ENCODE measurements around the gene C1orf141. TPM values are rescaled to one million over a fixed set of nuclear protein-coding genes. Genes with fewer than 3 reads are reported as not detected.

C1orf141 gene
- total RNA-seq, 1 experiment from 2014 or later = not detected

DNA sequence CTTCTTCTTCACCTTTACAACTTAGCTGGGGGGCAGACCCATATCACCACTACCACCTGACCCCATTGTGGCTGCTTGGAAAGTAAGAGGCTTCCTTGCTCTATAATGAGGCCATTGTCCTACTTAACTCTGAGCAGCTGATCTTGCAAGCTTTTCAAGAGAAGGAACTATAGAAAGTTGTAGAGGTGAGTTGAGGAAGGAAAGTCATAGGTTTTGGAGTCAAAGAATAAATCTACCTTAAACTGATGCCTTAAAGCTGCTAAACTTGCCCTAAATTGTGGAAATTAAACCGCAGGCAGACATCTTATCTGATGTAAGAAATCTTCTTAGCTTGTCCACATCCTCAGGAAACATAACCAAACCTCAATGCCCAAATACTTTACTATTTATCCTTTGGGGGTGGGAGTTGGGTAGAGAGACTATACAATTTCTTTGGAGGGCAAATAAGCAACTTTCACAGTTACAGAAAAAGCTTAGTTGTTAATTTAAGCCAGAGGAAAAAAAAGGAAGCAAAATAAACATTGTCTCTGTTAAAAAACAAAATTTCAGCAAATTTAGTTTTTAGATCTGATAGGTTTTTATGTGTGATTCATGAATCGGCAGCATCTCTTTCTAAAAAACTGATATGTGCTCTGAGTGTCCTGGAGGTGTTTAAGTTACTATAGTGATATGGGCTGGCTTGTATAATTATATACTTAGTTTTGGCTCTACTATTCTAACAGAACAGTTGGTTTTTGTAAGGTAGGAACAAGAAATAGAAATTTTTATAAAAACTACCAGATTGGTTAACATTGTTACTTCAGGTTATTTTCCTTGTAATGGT is 36.2 kb upstream of the C1orf141 start (continued):
- TF ChIP-seq GRHL2 (CRISPR knock-in tag; IDR thresholded peaks at IDR 0.05; ENCODE audit: insufficient replicate concordance, severe bottlenecking) = no peak
- TF ChIP-seq, protein P1, sequence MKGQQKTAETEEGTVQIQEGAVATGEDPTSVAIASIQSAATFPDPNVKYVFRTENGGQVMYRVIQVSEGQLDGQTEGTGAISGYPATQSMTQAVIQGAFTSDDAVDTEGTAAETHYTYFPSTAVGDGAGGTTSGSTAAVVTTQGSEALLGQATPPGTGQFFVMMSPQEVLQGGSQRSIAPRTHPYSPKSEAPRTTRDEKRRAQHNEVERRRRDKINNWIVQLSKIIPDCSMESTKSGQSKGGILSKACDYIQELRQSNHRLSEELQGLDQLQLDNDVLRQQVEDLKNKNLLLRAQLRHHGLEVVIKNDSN (CRISPR knock-in tag; IDR thresholded peaks at IDR 0.05) = no peak
- TF ChIP-seq ZNF396 (CRISPR knock-in tag; IDR thresholded peaks at IDR 0.05; ENCODE audit: borderline replicate concordance) = no peak
- TF ChIP-seq ZNF263 (CRISPR knock-in tag; IDR thresholded peaks at IDR 0.05; ENCODE audit: low read depth) = no peak
- TF ChIP-seq, protein P2, sequence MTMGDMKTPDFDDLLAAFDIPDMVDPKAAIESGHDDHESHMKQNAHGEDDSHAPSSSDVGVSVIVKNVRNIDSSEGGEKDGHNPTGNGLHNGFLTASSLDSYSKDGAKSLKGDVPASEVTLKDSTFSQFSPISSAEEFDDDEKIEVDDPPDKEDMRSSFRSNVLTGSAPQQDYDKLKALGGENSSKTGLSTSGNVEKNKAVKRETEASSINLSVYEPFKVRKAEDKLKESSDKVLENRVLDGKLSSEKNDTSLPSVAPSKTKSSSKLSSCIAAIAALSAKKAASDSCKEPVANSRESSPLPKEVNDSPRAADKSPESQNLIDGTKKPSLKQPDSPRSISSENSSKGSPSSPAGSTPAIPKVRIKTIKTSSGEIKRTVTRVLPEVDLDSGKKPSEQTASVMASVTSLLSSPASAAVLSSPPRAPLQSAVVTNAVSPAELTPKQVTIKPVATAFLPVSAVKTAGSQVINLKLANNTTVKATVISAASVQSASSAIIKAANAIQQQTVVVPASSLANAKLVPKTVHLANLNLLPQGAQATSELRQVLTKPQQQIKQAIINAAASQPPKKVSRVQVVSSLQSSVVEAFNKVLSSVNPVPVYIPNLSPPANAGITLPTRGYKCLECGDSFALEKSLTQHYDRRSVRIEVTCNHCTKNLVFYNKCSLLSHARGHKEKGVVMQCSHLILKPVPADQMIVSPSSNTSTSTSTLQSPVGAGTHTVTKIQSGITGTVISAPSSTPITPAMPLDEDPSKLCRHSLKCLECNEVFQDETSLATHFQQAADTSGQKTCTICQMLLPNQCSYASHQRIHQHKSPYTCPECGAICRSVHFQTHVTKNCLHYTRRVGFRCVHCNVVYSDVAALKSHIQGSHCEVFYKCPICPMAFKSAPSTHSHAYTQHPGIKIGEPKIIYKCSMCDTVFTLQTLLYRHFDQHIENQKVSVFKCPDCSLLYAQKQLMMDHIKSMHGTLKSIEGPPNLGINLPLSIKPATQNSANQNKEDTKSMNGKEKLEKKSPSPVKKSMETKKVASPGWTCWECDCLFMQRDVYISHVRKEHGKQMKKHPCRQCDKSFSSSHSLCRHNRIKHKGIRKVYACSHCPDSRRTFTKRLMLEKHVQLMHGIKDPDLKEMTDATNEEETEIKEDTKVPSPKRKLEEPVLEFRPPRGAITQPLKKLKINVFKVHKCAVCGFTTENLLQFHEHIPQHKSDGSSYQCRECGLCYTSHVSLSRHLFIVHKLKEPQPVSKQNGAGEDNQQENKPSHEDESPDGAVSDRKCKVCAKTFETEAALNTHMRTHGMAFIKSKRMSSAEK (CRISPR knock-in tag; IDR thresholded peaks at IDR 0.05; ENCODE audit: borderline replicate concordance) = no peak

DNA sequence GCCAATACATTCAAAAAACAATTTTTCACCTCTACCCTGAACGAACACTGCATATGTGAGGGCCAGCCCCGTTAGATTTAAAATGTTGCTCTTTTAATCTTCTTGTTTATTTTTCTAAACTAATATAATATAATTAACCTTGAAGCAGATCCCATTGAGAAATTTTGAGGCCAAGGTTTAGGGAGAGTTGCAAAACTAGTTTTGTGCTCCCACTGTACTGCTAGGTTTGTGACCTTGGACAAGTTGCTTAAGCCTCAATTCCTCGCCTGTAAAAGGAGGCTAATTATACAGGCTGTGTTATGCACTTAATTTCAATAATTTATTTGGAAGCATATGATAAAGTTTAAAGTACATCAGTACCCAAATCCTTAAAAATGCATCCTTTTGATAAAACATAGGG is 35.2 kb upstream of the C1orf141 start:
- DNase-seq (ENCODE audit: low spot score) = no peak
- ChIA-PET POLR2A (no interaction called here), CTCF (no interaction called here)
- no peaks in the 10 kb centered on the region for H3K27me3 Mint-ChIP-seq (ENCODE audit: low read depth)
- no peaks in the 10 kb centered on the region for H3K36me3 Mint-ChIP-seq
- H3K9me3 Mint-ChIP-seq = peaks cover 5% of the 10 kb centered on the region
- TF ChIP-seq, protein P3, sequence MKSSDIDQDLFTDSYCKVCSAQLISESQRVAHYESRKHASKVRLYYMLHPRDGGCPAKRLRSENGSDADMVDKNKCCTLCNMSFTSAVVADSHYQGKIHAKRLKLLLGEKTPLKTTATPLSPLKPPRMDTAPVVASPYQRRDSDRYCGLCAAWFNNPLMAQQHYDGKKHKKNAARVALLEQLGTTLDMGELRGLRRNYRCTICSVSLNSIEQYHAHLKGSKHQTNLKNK (CRISPR knock-in tag; IDR thresholded peaks at IDR 0.05) = no peak
- TF ChIP-seq, protein P4, sequence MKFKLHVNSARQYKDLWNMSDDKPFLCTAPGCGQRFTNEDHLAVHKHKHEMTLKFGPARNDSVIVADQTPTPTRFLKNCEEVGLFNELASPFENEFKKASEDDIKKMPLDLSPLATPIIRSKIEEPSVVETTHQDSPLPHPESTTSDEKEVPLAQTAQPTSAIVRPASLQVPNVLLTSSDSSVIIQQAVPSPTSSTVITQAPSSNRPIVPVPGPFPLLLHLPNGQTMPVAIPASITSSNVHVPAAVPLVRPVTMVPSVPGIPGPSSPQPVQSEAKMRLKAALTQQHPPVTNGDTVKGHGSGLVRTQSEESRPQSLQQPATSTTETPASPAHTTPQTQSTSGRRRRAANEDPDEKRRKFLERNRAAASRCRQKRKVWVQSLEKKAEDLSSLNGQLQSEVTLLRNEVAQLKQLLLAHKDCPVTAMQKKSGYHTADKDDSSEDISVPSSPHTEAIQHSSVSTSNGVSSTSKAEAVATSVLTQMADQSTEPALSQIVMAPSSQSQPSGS (CRISPR knock-in tag; IDR thresholded peaks at IDR 0.05; ENCODE audit: borderline replicate concordance, low read depth) = no peak
- TF ChIP-seq, protein P5, sequence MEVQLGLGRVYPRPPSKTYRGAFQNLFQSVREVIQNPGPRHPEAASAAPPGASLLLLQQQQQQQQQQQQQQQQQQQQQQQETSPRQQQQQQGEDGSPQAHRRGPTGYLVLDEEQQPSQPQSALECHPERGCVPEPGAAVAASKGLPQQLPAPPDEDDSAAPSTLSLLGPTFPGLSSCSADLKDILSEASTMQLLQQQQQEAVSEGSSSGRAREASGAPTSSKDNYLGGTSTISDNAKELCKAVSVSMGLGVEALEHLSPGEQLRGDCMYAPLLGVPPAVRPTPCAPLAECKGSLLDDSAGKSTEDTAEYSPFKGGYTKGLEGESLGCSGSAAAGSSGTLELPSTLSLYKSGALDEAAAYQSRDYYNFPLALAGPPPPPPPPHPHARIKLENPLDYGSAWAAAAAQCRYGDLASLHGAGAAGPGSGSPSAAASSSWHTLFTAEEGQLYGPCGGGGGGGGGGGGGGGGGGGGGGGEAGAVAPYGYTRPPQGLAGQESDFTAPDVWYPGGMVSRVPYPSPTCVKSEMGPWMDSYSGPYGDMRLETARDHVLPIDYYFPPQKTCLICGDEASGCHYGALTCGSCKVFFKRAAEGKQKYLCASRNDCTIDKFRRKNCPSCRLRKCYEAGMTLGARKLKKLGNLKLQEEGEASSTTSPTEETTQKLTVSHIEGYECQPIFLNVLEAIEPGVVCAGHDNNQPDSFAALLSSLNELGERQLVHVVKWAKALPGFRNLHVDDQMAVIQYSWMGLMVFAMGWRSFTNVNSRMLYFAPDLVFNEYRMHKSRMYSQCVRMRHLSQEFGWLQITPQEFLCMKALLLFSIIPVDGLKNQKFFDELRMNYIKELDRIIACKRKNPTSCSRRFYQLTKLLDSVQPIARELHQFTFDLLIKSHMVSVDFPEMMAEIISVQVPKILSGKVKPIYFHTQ (CRISPR knock-in tag; IDR thresholded peaks at IDR 0.05) = no peak
- no peak for TF ChIP-seq PRRX2 (CRISPR knock-in tag; IDR thresholded peaks at IDR 0.05)
- TF ChIP-seq ETV6 (CRISPR knock-in tag; IDR thresholded peaks at IDR 0.05) = no peak
- no peak for TF ChIP-seq ZNF423 (CRISPR knock-in tag; IDR thresholded peaks at IDR 0.05)
- TF ChIP-seq, protein P6, sequence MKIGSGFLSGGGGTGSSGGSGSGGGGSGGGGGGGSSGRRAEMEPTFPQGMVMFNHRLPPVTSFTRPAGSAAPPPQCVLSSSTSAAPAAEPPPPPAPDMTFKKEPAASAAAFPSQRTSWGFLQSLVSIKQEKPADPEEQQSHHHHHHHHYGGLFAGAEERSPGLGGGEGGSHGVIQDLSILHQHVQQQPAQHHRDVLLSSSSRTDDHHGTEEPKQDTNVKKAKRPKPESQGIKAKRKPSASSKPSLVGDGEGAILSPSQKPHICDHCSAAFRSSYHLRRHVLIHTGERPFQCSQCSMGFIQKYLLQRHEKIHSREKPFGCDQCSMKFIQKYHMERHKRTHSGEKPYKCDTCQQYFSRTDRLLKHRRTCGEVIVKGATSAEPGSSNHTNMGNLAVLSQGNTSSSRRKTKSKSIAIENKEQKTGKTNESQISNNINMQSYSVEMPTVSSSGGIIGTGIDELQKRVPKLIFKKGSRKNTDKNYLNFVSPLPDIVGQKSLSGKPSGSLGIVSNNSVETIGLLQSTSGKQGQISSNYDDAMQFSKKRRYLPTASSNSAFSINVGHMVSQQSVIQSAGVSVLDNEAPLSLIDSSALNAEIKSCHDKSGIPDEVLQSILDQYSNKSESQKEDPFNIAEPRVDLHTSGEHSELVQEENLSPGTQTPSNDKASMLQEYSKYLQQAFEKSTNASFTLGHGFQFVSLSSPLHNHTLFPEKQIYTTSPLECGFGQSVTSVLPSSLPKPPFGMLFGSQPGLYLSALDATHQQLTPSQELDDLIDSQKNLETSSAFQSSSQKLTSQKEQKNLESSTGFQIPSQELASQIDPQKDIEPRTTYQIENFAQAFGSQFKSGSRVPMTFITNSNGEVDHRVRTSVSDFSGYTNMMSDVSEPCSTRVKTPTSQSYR (CRISPR knock-in tag; IDR thresholded peaks at IDR 0.05) = no peak
- no peak overlapping the region for H3K4me3 Mint-ChIP-seq
- ATAC-seq = no peak
- no peaks in the 10 kb centered on the region for H3K4me1 Mint-ChIP-seq
- H3K27ac Mint-ChIP-seq = no peak overlapping the region
